Stimulated activated CD8-positive, alpha-beta memory T cell treated with anti-CD3 and anti-CD28 coated beads, Interleukin-15, amount 100 ng/mL, for 4 hours (primary cell): ENCODE data around the gene FZR1.
"Not testable (repeated sequence)": the region's sequence is repeated elsewhere in the genome, so short reads cannot be mapped to it uniquely, and the experiment has no call there.

Experiments used
- DNase-seq, 2 donors: peaks; one replicate each; pipeline ENCODE4 v3.0.0-alpha.2; 2020; ENCODE audit warnings: low read depth in 2 of 2

Gene FZR1

DNA sequence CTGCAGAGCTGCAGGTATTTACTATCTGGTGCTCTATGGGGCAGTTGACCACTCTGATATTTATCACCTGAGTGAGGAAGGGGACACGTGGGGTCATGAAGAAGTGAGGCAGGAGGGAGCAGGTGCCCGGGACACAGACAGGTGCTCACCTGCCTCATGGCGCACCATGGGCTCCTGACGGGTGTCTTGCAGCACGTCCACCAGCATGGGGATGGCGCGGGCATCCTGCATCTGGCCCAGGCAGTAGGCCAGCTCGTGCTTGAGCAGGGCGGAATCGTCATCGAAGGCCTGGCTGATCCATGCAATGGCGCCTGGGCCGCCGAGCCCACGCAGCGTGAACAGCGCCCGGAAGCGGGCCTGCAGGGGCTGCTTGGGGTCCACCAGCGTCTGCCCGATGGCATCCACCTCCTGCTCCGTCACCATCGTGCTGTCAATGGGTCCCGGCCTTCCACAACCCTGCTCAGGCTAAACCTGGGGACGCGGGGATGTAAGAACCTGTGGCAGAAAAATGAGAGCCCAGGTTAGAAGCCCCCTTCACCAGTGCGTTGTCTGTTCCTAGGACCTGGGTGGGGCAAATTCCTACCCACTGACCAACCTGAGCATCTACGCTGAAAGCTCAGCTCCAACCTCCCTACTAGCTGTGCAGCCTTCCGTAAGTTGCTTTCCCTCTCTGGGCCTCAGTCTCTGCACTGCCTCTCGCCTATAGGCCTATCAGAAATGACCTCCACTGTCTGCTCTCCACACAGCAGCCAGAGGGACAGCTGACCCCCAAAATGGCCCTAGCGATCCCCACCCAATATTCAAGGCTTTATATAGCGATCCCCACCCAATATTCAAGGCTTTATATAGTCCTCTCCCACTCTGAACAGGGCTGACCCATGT, 9.5 kb upstream of the FZR1 start:
- DNase-seq: no peak

DNA sequence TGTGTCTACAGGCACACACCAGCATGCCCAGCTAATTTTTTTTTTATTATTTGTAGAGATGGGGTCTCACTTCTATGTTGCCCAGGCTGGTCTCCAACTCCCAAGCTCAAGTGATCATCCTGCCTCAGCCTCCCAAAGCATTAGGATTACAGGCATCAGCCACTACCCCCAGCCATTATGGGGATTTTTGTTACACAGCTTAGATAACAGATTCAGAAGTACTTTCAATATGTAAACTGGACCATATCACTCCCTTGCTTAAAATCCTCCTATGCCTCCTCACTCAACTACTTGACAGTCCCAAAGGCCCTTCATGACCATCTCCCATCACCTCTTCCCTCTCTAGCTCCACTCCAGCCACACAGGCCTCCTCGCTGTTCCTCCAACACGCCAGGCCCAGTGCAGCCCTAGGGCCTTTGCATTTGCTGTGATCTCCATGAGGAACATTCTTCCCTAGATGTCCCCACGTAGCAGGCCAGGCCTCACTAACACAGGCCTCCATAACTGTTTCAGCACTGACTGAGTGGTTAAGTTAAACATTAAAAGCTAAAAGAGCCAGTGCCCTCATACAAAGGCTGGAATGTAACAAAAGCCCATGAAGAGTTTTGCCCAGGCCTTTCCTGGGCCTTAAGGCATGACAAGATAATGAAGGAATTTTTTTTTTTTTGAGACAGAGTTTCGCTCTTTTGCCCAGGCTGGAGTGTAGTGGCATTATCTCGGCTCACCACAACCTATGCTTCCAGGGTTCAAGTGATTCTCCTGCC, 8.2 kb upstream of the FZR1 start:
- no peak for DNase-seq

DNA sequence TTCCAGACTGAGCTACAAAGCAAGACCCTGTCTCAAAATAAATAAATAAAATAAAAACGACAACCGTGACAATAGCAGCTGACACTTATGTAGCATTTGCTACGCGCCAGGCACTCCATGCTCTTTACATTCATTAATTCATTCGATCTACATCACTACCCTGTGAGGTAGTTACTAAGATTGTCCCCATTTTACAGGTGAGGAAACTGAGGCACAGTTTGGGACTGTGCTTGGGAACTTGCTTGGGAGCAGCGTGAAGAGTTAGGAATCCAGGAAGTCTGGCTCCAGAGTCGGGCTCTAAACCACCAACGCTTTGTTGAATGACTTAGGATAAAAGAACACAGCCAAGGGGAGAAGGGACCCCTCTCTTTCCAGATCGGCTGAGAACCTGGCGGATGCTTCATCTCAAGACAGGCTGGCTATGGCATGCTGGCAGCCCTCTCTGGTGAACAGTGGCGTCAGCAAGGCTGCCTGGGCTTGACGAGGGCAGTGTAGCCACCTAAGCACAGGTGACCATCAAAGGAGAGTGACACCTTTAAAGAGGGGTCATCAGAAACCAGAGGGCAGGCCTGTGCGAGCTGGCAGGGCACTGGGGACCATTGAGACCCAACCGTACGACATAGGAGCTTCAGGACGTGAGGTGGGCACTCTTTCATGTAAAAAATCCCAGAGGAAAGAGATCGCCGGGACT, 6.2 kb upstream of the FZR1 start:
- no peak for DNase-seq

DNA sequence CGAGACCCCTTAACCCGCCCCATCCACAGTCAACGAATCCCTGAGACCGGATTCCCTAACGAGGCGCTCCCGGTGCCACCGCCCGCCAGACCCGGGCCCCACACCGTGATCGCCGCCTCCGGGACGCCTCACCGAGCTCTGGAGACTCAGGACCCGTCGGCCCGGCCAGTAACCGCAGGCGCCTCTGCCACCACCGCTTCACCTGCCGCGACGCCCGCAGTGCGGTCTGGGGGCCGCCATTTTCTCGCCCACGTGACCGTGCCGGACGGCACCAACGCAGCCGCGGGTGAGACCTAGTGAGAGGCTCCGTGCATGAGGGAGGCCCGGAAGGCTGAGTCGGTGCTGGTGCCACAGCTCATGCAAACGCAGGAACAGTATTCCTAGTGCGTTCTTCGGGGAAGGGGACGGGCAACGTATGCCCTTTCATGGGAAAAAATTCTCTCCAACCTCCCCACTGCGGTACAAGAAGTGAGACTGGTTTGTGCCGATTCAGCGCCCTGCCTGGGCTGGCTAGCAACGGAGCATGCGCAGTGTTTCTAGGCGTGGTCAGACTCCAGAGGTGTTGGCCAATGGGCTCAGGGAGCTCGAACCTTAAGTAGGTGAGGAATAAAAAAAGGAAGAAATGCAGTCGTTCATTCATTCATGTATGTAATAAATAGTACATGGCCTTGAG, 5.5 kb upstream of the FZR1 start, which contains the start of gene DOHH:
Gene DOHH, minus strand, starts transcription at position 246 of the 673 bp plus-strand sequence. CDS start 3,860 bp downstream, outside the sequence.
- peak; percentile 86 to 96 for DNase-seq

DNA sequence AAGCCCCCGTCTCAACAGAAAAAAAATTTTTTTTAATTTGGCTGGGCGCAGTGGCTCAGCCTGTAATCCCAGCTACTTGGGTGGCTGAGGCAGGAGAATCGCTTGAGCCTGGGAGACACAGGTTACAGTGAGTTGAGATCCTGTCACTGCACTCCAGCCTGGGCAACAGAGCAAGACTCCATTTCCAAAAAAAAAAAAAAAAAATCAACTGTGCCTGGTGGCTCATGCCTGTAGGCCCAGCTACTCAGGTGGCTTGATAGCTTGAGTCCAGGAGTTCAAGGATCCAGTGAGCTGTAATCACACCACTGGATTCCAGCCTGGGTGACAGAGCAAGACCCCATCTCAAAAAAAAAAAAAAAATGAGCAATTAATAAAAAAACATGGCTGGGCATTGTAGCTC, 4.3 kb upstream of the FZR1 start:
- no peak for DNase-seq

DNA sequence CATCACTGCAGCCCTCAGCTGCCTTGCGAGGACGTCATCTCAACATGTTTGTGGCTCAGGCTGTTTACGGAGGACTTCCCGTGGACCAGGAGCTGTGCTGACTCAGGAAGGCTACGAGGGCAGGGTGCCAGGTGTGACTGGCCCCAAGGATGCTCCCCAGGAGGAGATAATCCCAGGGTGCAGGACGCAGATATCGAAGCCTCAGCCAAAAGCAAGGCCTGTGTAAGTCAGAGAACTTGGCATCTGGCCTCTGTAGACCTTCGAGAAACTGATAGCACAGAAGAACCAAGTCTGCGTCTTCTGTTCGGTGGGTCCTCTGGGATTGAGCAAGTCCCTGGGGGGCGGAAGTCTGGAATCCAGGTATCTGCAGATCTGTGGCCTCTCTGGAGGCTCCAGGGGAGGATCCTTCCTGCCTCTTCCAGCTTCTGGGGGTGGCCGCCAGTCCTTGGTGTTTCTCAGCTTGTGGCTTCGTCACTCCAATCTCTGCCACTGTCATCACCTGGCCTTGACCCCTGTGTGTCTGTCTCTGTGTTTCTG, 3.0 kb upstream of the FZR1 start:
- no peak for DNase-seq

DNA sequence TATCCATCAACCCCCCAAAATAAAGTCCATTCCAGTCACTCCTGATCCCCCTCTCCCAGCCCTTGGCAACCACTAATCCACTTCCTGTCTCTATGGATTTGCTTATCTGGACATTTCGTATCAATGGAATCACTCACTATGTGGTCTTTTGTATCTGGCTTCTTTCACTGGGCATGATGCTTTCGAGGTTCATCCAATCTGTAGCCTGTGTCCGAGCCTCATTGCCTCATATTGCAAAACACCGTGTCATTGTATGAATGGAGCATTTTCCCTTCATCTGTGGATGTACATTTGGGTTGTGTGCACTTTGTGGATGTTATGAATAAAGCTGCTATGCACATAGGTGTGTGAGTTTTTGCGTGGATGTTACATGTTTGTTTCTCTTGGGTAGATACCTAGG, 1.4 kb upstream of the FZR1 start:
- DNase-seq: no peak

DNA sequence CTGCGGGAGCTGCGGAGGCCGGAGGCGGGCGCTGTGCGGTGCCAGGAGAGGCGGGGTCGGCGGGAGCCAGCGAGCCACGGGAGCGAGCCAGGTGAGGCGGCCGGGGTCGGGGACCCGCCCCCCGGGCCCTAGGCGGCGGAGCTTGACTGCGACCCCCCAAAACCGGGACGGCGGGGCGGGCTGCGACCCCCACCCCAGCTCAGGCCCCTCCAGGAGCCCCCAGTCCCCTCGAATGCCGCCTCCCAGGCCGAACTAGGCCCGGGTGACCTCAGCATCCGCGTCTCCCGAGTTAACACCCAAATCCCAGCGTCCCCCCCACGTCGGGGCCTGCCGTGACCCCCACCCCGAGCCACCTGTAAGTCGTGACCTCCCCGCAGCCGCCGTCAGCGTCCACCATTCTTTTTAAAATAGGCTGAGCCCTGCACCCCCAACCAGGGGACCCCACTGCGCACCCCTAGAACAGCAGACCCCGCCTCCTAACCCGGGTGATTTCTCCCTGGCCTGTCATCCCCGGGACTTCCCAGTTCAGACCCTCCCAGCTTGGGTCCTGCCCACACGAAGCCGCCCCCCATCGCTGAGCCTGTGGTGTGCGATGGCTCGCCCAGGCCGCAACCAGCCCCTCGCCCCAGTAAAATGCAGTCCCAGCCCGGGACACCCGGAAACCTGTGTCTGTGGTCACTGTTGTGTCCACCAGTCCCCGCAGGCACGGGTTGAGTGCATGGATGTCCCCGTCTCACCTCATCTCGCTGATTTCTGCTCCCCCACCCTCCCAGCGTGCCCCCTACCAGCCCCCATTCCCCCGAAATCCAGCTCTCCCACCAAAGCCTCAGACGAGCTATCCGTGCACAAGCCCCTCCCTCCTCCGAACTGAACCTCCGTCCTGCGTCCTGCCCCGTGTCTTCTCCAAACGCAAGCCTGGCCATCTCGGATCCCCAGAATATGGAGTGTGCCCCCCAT, 551 bp downstream of the FZR1 start:
- peak in 1 of 2 donors; percentile 17 for DNase-seq

DNA sequence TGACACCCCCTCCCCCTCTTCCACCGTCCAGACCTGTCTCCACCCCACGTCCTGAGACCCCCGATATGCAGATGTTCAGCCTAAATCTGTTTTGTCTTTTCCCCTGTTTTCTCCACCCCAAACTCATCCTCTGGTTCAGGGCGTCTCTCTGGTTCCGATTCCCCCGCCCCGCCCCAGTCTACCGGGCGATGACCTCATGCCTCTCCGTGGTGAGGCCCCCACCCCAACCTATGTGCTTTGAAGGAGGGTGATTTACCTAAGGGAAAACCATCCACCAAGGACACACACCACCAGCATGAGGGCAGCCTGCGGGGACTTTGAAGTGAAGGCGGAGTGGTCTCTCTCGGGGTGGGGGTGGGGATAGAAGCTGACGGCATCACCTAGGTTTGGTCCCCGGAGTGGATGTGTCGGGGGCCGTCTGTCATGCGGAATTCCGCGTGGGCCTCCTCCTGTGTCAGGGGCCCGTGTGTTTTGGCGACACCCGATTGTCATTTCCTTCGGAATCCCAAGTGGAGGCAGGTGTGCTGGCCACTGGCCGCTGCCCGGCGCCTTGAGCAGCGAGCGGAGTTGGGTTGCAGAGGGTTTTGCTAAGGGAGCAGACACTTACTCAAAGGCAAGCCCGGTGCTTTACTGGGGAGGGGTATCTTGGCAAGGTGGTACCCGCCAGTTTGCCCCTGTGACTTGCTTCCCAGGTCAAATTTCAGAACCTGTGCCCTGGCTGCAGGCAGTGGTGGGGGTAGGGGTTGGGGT, 1.4 kb downstream of the FZR1 start:
- no peak for DNase-seq

DNA sequence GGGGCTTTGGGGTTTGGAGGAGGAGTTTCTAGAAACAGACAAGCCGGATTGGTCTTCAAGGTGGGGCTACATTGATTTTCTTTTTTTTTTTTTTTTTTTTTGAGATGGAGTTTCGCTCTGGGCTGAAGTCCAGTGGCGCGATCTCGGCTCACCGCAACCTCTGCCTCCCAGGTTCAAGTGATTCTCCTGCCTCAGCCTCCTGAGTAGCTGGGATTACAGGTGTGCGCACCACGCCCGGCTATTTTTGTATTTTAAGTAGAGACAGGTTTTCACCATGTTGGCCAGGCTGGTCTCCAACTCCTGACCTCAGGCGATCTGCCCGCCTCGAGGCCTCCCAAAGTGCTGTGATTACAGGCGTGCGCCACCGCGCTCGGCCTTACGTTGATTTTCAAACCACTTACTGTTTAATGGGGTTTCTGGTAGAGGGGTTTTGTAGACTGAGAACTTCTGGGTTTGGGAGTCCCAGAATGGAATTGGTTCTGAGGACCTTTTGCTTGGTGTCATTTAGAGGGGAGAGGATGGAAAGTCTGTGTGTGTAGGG, 2.1 kb downstream of the FZR1 start:
- DNase-seq: not testable (repeated sequence)

DNA sequence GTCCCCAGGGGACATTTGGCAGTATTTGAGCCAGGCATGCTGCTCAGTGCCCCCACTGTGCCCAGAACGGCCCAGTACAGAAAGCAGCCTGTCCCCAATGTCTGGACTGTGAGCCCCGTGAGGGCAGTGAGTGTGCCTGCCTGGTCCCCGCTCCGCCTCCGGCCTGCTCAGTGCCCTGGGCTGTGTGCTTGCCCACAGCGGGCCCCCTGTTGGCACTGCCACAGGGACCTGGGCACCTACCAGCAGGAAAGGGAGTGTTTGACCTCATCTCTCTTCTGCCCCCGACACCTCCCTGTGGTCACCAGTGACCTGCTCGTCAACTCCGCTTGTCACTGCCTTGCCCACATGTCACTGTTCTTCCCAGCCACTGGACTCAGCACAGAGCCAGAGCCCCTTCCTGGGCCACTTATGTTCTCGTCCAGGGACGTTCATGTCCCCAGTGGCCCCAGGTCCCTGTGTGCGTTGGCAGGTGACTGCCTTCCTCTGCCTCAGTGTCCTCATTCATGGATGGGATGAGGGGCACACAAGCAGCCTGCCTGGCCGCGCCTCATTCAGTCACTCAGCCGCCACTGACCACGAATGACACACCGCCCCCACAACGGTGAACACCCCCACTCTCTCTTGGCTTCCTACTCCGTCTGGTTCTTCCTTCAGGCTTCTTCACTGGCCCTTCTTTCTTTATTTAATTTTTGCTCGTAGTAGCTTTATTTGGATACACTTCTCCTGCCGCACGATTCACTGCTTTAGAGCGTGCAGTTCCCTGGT, 2.8 kb downstream of the FZR1 start:
- DNase-seq: no peak

DNA sequence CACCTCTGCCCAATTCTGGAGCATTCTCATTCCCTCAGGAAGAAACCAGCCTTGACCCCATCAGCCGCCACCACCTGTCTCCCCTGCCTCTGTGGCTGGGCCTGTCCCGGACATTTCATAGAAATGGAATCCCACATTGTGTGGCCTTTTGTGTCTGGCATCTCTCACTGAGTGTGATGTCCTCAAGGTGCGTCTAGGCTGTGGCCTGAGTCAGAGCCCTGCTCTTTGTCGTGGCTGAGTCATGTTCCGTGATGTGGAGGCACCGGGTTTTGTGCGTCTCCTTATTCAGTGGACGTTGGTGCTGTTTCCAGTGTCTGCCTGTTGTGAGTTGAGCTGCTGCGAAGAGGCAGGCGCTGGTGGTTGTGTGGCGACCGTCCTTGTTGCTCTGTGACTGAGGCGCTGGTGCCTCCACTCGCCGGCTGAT, 3.5 kb downstream of the FZR1 start:
- DNase-seq: no peak

DNA sequence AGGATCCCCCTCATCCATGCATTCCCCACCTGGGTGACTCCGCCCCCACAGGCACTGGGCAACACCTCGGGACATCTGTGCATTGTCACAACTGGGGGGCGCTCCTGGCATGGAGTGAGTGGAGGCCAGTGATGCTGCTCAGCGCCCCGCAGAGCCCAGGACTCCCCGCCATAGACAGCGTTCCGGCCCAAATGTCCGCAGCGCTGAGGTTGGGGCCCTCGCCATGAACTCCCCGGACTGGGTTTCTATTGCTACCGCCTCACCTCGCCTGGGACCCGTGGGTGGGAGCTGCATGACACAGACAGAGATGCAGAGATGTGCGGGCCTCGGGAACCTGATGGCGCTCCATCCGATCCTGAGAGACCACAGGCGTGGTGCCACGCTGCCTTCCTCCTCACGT, 4.6 kb downstream of the FZR1 start:
- DNase-seq: no peak

DNA sequence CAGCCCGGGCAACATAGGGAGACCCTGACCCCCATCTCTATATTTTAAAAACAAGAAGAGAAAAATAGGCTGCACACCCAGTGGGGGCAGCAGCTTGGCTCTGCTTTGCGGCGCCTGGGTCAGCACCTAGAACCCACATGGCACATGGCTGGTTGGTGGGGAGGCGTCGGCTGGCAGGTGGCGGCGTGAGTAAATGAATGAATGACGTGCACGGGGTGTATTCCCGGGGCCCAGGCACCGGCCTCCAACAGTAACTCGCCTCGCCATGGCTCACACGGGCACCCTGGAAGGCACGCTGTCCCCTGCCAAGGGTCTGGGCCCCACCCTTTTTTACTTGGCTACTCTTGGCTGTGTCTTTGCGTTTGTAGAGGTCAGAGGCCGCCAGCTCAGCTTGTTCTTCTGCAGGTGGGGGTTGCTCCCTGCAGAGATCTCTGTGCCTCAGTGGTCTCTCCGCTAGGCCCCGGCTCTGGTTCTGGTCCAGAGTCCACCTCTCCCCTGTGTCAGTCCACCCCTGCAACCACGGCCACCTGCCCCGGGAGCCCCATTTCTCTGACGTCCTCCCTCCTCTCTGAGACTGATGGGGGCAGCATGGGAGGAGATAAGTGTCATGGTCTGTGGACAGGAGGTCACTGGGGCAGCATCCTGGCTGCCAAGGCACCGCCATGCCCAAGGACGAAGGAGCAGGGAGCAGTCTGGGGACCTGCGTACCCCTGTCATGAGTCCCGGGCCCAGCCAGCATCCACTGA, 5.6 kb downstream of the FZR1 start:
- DNase-seq: no peak

DNA sequence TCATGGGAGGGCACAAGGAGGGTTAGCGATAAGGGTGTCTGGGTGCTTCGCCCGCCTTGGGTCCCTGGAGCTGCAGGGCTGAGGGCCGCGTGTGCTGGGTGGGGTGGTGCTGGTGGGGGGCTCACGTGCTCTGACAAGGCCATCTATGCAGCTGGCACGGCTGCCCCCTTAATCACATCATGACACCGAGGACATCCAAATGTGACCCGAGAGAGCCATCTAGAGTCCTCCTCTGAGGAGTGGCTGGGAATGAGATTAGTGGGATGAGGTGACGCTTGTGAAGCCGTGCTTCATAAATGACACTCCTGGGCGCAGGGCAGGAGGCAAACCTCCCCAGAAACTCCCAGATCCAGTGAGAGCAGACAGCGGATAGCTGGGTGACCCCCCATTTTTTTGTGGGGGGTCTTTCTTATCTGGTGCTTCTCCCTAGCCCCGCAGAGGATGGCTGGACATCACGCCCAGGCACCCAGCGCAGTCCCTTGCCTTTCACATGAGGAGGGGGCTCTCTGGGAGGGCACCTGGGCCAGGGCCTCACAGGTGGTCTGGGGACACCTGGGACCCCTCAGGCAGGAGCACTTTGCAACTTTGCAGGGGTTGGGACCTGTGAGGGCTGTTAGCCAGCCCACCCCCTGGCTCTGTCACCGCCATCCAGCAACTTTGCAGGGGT, 6.6 kb downstream of the FZR1 start:
- DNase-seq: no peak

DNA sequence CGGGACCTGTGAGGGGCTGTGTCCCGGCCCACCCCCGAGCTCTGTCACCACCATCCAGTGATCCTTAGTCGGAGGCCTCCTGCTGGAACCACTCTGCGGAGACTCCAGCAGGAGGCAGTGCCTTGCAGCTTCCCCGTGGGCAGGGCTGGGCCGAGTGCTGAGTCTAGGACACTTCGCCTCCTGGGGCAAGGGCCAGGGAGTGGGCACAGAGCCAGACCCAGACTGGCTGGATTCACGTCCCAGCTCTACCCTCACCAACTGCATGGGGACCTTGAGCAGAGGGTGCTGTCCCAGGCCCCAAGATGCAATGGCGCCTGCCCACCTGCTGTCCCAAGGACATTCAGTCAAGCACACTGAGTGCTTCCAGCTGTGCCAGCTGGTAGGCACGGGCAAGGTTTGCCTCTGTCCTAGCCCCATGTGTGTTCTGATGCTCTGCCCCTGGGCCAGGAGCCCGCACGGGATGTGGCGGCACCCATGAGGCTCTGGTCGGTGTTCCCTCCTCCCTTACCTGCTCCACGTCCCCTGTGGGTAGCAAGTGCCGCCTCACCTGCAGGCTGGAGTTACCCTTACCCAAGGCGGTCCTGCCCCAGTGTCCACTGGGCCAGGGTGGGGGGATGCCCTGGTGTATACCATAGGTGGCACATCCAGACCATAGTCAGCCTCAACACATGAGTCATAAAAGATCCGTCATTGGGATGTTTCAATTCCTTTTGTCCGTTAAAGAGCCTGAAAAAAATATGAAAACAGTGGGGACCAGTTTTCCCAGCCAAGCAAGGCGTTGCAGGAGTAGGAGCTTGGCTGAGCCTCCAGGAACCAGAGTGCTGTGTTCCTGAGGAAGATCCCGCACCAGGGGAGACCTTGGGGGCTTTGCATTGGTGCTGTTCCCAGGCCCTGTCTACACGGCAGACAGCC, 7.4 kb downstream of the FZR1 start:
- DNase-seq: no peak
